ENCODE measurements around the gene SYNJ2.

- TF ChIP-seq CTCF (IDR thresholded peaks at IDR 0.05) (no peak), POLR2A (IDR thresholded peaks at IDR 0.05) (no peak)
These were observed 39.7 kb downstream of the SYNJ2 start for GRCh38 chr6:158021376-158021775.
